Loucy (cell line): ENCODE results near the gene TP73.

Source experiments
- EZH2phosphoT487 ChIP-seq: fragments of 200-600 bp; IDR thresholded peaks from 2 replicates; pipeline ENCODE4 v1.6.1; 2018; ENCODE audit warnings: antibody characterized with exemption, mild to moderate bottlenecking, moderate library complexity, borderline replicate concordance
- TF ChIP-seq, protein P1 (sequence below): fragments of 200-600 bp; sonication (generic); conservative IDR thresholded peaks from 2 replicates; pipeline ENCODE4 v1.5.1; 2014; ENCODE audit warnings: mild to moderate bottlenecking, antibody characterized with exemption, low read length

DNA sequence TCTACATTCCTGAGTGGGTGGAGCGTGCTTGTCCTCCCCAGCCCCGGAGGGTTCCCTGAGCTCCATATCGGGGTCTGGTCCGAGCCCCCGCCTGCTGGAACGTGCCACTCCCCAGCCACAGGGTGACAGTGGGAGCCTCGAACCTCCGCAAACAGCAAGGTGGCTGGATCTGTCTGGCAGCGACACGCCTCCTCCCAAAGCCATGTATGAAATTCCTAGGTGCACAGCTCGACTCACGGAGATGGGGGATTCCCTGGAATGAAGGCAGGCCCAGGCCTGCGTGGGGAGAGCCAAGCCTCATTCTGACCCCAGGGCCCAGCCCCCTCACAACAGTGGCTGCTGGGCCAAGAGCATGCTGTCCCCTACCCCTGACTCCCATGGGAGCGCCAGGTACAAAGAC lies 32.9 kb downstream of the TP73 start:
- TF ChIP-seq, protein P1, sequence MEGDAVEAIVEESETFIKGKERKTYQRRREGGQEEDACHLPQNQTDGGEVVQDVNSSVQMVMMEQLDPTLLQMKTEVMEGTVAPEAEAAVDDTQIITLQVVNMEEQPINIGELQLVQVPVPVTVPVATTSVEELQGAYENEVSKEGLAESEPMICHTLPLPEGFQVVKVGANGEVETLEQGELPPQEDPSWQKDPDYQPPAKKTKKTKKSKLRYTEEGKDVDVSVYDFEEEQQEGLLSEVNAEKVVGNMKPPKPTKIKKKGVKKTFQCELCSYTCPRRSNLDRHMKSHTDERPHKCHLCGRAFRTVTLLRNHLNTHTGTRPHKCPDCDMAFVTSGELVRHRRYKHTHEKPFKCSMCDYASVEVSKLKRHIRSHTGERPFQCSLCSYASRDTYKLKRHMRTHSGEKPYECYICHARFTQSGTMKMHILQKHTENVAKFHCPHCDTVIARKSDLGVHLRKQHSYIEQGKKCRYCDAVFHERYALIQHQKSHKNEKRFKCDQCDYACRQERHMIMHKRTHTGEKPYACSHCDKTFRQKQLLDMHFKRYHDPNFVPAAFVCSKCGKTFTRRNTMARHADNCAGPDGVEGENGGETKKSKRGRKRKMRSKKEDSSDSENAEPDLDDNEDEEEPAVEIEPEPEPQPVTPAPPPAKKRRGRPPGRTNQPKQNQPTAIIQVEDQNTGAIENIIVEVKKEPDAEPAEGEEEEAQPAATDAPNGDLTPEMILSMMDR, result no peak
- no peak for TF ChIP-seq EZH2phosphoT487
